ENCODE measurements around the gene MRM3. TPM values are rescaled to one million over a fixed set of nuclear protein-coding genes. Genes with fewer than 3 reads are reported as not detected.

MRM3 gene
- total and polyA plus RNA-seq, 2 experiments from 2014 or later = 24.8 to 28.1 TPM

DNA sequence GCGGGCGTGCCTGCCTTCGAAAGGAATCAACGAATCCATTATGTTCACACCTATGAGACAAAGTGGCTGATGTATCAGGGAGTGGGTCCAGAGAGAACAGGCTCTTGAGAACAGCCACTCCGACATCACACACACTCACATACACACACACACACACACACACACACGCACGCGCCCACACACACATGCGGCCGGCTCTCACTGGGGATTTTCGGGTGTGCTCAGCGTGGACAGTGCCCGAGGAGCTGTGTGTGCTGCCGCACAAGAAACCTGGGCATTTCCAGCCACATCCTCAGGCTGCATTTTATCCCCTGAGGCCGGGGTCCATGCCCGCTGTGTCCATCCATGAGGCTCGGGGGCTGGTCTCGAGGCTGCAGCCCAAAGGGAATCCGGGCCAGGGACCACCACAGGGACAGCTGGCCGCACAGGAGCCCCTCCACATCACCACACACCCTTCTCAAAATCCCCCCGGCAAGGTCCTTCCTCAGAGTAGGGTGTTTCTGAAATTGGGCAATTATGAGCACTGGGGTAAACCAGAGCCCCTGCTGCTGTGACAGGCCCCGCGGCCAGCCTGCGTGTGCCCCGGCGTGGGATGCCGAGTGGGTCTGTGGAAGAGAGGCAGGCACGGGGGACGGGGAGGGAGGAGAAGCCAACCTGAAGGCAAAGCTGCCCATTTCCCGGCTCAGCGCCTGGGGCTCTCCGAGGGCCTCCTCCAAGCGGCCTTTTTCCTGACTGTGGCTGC is 24.8 kb downstream of the MRM3 start:
- Histone ChIP-seq H3K4me1 (ENCODE audit: low read depth) (no peaks in the 10 kb centered on the region), H3K36me3 (peaks cover 8% of the 10 kb centered on the region), H3K27ac (no peak overlapping the region), H3K27me3 (no peaks in the 10 kb centered on the region), H3K9me3 (ENCODE audit: low read depth) (no peaks in the 10 kb centered on the region), H3K4me3 (no peak overlapping the region)
- TF ChIP-seq, protein P1, sequence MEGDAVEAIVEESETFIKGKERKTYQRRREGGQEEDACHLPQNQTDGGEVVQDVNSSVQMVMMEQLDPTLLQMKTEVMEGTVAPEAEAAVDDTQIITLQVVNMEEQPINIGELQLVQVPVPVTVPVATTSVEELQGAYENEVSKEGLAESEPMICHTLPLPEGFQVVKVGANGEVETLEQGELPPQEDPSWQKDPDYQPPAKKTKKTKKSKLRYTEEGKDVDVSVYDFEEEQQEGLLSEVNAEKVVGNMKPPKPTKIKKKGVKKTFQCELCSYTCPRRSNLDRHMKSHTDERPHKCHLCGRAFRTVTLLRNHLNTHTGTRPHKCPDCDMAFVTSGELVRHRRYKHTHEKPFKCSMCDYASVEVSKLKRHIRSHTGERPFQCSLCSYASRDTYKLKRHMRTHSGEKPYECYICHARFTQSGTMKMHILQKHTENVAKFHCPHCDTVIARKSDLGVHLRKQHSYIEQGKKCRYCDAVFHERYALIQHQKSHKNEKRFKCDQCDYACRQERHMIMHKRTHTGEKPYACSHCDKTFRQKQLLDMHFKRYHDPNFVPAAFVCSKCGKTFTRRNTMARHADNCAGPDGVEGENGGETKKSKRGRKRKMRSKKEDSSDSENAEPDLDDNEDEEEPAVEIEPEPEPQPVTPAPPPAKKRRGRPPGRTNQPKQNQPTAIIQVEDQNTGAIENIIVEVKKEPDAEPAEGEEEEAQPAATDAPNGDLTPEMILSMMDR (IDR thresholded peaks at IDR 0.05; ENCODE audit: low read depth, low read length) = no peak
- DNase-seq (ENCODE audit: low read depth in 1 of 2, low spot score in 1 of 2) = no peak

DNA sequence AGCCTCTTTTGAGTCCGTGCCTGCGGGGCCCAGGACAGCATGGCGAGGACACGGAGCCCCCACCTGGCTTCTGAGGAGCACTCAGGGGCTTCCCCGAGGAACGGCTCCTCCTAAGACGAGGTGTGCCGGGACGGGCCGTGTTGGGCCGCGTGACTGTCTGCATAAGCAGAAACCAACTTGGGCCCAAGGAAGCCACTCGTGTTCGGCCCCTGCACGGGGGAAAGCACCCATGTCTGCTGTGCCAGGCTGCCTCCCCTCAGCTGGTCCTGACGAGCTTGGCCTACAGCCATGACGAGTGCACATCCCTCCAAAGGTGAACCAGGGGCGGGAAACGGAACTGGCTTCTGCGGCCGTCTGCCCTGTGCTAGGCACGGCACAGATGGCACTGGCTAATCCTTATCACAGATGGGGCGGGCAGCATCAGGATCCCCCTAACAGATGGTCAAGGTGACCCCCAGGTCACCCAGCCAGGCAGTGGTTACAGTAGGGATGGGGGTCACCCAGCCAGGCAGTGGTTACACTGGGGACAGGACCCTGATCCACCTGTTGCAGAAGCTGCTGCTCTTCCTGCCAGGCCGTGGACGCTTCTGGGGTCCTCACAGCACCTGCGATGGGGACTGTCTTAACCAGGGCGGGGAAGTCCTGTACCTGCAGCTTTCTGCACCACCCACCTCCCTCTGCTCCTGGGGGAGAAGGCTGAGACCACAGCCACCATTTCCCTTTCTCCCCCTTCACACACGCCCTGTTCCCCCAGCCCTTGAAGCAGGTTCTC is 25.6 kb downstream of the MRM3 start:
- TF ChIP-seq, protein P1 (IDR thresholded peaks at IDR 0.05; ENCODE audit: low read depth, low read length) = no peak
- peaks cover 14% of the 10 kb centered on the region for H3K36me3 ChIP-seq
- H3K4me1 ChIP-seq (ENCODE audit: low read depth) = no peaks in the 10 kb centered on the region
- DNase-seq (ENCODE audit: low read depth in 1 of 2, low spot score in 1 of 2) = no peak
- no peaks in the 10 kb centered on the region for H3K27me3 ChIP-seq
- H3K27ac ChIP-seq = no peak overlapping the region
- no peak overlapping the region for H3K4me3 ChIP-seq
- no peaks in the 10 kb centered on the region for H3K9me3 ChIP-seq (ENCODE audit: low read depth)

DNA sequence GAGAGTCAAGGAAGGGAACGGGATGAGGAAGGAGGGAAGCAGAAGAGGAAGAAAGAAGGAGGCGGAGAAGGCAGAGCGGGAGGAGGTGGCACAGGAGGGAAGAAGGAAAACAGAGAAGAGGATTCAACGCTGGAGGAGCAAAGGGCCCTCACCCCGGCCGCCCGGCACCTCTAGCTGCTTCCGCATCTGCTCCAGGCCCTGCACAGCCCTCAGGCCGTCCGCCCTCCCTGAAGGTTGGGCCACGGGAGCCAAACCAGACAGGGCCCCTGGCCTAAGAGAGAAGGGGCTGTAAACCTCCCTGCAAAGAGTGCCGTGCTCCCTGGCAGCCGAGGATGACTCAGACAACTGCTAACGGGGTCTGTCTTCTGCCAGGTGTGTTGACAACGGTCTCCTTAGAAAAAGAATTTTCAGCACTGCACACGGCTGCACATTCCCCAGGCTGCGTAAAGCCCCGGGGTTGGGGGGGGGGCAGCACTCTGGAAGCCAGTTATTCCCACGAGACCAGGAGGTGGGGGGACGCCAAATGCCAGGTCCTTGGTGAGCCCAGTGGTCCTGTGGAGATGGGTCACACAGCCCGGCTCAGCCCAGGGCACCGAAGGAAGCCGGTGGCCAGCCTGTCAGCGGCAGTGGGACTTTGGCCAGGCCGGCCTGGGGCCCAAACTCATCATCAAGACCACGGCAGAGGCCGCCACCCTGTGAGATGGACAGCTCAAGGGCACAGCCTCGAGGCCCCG is 29.1 kb downstream of the MRM3 start:
- Histone ChIP-seq H3K4me1 (ENCODE audit: low read depth) (no peaks in the 10 kb centered on the region), H3K27me3 (no peaks in the 10 kb centered on the region), H3K27ac (peak overlapping the region; percentile 58), H3K36me3 (peaks cover 17% of the 10 kb centered on the region), H3K4me3 (no peak overlapping the region), H3K9me3 (ENCODE audit: low read depth) (no peaks in the 10 kb centered on the region)
- TF ChIP-seq, protein P1 (IDR thresholded peaks at IDR 0.05; ENCODE audit: low read depth, low read length) = no peak
- DNase-seq (ENCODE audit: low read depth in 1 of 2, low spot score in 1 of 2) = no peak

DNA sequence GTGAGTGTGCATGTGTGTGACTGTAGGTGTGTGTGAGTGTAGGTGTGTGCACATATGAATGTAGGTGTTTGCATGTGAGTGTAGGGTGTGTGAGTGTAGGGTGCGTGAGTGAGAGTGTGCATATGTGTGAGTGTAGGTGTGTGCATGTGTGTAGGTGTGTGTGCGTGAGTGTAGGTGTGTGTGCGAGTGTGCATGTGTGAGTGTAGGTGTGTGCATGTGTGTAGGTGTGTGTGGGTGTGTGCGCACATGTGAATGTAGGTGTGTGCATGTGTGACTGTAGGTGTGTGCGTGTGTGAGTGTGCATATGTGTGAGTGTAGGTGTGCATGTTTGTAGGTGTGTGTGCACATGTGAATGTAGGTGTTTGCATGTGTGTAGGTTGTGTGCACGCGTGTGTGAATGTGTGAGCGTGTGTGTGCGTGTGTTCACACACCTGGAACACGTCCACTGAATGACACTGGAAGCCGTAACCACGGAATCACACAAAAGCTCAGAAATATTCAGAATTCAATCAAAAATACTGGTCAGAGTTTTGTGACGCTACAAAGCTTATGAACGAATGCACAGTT is 30.6 kb downstream of the MRM3 start:
- TF ChIP-seq, protein P1 (IDR thresholded peaks at IDR 0.05; ENCODE audit: low read depth, low read length) = no peak
- Histone ChIP-seq H3K27me3 (no peaks in the 10 kb centered on the region), H3K36me3 (peaks cover 24% of the 10 kb centered on the region), H3K9me3 (ENCODE audit: low read depth) (no peaks in the 10 kb centered on the region), H3K4me1 (ENCODE audit: low read depth) (no peaks in the 10 kb centered on the region), H3K4me3 (no peak overlapping the region), H3K27ac (peak overlapping the region; percentile 73)
- DNase-seq (ENCODE audit: low read depth in 1 of 2, low spot score in 1 of 2) = no peak

DNA sequence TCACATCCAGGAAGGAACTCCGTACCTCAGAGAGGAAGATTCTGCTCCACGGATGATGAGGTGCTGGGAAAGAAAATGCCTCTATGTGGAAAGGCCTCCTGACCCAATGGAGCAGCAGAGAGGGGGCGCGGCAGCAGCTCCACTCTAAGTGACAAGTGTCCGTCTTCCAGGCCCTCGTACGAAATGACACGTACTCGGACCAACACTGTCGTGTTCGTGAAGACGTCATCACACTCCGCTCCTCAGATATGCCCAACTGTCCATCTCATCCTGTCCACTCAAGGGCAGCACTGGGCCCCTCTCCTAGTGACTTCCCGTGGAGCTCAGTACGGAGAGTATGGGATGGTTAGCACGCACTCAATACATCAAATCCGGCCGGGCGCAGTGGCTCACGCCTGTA is 32.2 kb downstream of the MRM3 start:
- DNase-seq (ENCODE audit: low read depth in 1 of 2, low spot score in 1 of 2) = no peak
- no peaks in the 10 kb centered on the region for H3K27me3 ChIP-seq
- TF ChIP-seq, protein P1 (IDR thresholded peaks at IDR 0.05; ENCODE audit: low read depth, low read length) = no peak
- no peak overlapping the region for H3K4me3 ChIP-seq
- peaks cover 37% of the 10 kb centered on the region for H3K36me3 ChIP-seq
- H3K9me3 ChIP-seq (ENCODE audit: low read depth) = no peaks in the 10 kb centered on the region
- H3K27ac ChIP-seq = no peak overlapping the region
- H3K4me1 ChIP-seq (ENCODE audit: low read depth) = no peaks in the 10 kb centered on the region

All from cardiac muscle cell (in vitro differentiated cells and primary cell).